Measurements from ENCODE around the gene DOCK1.

The DOCK1 gene

DNA sequence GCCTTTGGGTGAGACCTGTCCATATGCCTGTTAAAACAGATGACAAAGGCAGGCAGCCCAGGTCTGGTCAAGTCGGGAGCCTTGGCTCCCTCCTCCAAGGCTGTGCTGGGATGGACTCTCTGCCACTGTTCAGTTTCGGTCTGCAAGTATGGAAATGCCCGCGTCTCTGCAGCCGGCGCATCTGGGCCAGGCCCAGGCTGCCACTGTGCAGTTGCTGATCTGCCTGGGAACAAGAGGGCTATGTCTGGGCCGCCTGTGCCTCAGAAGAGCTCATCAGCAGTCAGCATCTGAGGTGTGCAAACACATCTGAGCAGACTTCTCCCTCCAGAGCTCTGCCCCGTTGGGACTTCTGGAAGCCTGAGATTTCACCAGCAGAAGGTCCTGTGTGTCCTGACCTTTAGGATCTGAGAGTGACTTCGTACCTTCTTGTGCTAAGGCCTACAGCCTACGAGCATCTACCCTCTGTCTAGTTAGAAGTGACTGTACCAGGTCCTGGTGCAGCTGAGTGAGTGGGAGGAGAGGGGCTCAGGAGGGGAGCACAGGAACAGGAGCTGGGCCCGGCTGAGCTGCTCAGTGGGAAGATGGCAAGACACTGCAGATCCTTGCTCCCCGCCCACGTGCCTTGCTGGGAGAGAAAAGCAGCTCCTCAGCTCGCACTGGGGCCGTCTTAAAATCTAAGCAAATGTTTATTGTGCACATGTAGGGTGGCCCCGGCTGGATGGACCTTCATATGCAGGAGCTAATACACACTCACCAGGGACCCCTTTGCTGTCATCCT is 50.9 kb downstream of the DOCK1 start:
- DNase-seq, result no peak

DNA sequence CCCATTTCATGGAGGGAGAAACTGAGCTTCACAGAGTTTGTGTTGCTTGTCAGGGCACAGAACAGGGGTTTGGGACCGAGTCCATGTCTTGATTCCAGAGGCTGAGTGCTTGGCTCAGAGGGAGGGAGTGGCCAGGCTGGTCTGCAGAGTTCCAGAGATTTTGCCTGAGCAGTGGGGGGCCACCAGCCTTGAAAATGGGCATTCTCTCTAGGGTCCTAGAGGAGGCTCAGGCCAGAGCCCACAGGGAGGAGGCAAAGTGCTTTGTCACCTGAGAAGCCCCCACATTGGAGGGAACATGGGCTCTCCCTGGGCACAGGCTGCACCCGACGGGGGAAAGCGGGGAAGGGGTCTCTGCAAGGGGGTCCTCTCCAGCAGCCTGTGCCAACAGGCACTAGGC is 51.5 kb downstream of the DOCK1 start:
- DNase-seq, result no peak

DNA sequence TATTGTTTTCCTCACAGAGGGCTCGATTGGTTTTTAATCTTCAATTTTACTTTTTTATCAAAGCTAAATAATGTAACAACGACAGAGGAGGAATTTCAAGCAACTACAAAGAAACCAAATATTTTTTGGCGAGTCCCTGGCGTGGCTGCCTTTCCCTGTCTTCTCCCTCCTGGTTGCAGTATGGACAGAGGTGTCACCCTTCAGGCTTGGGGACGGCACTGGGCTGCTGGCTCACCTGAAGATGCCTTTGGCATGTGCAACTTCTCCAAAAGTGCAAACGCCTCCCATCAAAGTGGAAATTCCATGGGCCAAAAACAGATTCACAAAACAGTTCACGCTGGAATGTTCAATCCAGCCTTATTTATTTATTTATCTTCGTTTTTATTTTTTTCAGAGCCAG is 51.9 kb downstream of the DOCK1 start:
- no peak for DNase-seq

DNA sequence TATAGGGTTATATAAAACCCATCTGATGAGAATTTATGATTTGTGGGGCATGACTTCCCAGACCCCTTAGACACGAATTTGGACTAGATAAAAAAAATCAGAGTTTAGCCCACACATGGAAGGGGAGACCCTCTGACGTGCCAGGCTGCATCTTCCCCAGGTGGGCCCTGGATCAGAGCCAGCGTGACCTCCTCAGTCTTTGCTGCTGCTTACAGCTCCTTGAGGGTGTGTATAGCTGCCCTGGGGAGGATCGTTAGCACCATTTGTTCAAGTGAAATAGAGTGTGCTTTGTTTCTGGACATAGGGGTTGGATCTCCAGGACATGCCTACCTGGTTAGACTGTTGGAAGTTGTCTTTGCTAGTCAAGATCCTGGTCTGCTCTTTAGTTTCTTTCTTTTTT is 54.2 kb downstream of the DOCK1 start:
- DNase-seq, result no peak

DNA sequence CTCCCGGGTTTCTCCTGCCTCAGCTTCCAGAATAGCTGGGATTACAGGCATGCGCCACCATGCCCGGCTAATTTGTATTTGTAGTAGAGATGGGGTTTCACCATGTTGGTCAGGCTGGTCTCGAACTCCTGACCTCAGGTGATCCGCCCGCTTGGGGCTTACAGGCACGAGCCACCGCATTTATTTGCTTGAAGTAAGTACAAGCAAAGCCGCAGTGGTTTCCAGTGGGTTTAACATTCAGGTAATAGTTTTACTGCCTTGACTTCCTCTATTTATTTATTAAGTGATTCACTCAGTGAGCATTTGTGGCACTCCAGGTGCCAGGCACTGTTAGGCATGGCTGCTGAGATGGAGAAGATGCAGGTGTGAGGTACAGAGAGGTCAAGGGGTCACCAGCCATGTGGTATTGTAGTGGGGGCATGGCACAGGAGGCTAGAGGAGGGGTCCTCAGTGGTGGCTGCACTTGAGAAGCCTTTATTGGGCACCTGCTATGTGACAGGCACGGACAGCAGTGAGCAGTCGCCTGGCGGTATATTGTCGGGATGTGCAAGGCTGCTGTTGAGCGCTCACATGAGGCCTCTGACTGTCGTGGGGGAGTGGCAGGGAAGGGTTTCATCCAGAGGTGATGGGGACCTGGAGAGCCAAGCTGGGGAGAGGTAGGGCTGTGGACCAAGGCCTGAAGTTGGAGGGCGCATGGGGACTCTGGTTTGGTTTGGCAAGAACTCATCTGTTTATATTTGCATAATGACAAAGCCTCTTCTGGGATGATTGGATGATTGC is 54.9 kb downstream of the DOCK1 start:
- DNase-seq, result no peak

DNA sequence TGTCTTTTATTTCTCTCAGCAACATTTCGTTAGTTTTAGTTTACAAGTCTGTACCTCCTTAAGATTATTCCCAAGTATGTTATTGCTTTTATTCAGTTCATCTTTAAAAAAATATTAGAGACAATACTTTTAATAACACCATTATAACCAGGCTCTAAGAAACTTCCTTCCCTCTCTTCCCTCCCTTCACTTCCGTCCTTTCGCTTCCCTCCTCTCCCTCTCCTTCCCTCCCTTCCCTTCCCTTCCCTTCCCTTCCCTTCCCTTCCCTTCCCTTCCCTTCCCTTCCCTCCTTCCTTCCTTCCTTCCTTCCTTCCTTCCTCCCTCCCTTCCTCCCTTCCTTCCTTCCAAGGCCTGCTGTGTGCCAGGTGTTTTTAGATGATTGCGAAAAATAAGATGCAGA is 58.1 kb downstream of the DOCK1 start:
- DNase-seq, result no peak

DNA sequence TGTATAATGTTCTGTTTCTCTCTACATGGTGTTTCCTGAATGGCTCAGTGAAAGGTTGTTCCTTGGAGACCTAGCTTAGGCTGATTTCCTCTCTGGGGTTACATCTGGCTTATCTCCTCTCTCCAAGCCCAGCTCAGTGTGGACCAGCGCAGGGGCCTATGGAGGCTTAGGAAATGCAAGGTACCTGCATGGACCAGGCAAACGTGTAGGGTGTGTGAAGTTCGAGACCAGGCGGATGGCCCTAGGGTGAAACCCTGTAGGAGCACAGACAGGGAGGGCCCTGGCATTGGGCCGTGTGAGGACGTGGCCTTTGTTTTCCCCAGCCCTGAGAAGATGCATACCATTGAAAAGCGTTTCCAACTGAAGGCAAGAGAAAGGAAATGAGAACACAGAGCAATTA is 59.0 kb downstream of the DOCK1 start:
- DNase-seq, result no peak

DNA sequence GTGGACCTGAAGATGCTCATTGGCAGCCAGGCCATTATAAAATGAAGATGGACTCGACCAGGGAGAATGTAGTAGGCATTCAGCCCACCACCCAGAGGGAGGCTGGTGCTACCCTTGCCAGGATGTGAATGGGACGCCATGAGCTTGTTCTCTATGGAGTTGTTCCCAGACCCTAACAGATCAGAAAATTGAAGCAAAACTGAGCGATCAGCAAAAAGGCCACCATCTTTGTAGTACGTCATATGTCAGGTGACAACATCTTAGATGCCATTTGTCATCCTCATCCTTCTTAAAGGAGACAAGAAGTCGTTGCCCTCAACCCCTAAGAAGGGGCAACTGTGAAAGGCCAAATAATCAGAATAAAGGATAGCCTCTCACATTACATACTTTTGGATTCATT is 61.7 kb downstream of the DOCK1 start:
- no peak for DNase-seq

DNA sequence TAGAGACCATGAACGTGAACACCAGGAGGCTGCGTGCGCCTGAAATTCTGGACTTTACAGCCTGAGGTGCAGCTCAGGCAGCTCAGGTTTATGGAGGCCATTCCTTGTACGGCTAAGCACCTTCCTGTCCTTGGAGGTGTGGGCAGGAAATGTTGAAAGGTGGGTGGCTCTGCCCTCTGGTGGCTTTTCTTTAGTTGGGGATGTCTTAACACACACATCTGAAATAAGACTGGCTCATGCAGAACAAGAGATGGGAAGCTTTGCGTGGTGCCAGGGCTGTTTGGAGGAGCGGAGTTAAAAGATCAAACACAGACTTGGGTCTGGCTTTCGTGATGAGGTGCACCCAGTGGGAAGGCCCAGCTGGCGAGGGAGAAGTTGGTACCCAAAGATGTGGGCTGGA is 64.1 kb downstream of the DOCK1 start:
- no peak for DNase-seq

DNA sequence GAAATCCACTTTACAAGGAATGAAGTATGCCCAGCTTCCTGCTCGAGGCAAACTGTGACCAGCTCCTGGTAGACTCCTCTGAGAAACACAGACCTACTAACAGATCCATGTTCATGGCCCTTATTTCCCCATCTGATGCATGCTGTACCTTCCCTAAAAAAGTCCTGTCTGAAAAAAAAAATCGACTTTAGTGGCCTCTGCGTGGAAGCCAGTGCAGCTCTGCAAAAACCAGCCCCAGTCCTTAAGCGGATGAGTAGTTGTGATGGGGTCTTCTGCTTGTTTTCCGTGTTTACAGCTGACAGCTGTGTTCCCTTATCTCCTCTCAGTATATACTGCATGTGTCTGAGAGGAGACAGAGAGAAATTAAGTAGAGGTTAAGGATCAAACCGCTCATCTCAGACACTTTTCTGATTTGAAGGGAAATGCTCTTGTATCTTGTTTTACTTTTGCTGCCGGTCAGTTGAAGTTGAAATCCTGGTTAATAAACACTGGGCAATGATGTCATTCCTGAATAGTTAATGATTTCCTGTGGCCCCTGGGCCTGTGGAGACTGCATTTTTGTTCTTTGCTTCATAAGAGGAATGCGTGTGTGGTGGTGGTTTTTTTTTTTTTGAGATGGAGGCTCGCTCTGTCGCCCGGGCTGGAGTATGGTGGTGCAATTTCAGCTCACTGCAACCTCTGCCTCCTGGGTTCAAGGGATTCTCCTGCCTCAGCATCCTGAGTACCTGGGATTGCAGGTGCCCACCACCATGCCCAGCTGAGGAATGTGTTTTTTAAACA is 67.6 kb downstream of the DOCK1 start:
- no peak for DNase-seq

DNA sequence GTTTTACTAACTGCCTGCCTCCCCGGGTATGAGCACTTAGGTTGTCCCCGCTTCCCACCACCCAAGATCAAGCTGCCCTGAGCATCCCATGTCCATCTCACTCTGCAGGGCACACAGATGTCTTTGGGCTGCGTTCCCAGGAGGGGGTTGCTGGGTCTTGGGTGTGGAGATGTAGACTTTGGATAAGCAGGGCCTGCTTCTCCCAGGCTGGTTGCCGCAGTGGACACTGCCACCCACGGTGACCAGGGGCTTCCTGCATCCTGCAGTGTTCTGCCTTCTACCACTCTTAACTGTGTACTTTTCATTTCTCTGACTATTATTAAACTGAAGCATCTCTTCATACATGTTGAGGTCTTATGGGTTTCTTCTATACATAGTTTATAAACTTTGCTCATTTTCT is 70.0 kb downstream of the DOCK1 start:
- DNase-seq, result no peak

DNA sequence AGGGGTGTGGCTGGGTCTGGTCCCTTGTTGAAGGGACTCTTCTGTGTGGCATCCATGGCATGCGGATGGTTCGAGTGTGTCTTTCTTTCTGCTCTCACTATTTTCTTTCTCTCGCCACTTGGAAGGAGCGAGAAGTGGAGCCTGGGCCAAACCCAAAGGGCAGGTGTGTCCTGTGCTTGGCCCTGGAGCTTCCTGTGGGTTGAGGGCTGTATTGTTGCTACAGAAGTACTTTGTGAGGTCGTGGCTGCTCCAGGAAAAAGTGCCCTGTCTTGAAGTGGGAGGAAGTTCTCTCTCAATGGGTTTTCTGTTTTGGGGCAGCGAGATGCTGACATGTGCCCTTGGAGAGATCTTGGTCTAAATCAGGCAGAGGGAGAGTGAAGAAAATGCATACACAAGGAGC is 72.0 kb downstream of the DOCK1 start:
- no peak for DNase-seq

DNA sequence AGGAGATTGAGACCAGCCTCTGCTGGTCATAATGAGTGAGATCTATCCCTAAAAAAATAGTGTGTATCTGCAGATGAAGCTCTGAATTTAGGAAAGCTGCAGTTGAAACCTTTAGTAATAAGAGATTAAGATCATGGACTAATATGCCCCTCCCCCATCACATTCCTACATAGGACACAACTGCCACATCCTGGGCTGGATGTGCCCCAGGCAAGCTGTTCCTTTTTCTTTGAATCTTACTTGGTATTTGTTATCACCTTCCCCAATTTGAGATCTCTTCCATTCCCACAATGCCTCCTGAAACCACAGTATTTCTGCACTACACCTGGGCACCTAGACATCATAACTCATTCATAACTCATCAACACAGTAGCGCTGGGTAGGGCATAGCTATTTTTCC is 74.1 kb downstream of the DOCK1 start:
- DNase-seq, result no peak

DNA sequence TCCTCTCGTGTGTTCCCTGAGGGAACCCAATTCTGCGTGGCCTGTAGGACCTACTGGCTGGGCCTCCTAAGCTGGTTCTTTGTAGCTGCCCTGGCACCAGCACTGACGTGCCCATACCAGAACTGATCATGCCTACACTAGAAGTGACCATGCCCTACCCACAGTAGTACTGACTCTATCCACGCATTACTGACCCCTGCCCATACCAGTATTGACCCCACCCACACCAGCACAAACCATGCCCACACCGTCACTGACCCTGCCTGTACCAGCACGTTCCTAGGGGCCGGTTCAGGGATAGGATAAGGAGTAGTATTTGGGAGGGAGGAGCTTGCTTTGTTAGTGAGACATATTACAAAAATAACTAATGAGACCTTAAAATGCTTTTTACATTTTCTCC is 88.0 kb downstream of the DOCK1 start:
- DNase-seq, result no peak

DNA sequence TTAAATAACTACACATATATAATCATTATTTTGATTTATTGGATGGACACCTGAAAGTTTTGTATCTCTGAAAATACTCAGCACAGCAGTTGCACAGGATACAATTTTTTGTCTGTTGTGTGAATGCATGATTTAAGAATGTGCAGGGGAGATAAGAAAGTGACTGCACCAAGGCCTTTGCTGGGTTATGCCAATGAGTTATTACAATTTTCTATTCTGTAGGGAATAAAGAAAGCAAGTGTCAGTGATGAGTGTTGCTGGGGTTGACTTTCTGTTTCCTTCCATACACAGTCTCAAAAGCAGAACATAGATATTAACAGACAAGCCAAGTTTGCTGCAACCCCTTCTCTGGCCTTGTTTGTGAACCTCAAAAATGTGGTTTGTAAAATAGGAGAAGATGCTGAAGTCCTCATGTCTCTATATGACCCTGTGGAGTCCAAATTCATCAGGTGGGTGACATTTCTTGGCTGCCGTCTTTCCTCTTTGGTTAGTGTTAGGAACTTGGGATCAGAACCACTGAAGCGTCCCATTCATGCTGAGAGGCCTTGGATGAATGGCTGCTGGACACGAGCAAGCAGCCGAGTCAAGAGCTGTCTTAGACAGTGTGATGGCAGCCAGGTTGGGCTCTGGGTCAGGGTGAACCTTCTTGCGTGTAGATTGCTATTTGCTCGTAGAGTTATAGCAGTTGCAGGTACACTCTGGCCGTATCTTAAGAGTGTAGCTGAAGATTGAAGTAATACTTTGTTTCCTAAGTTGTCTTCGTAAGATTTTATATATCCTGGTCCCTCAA is 92.8 kb downstream of the DOCK1 start:
- no peak for DNase-seq

DNA sequence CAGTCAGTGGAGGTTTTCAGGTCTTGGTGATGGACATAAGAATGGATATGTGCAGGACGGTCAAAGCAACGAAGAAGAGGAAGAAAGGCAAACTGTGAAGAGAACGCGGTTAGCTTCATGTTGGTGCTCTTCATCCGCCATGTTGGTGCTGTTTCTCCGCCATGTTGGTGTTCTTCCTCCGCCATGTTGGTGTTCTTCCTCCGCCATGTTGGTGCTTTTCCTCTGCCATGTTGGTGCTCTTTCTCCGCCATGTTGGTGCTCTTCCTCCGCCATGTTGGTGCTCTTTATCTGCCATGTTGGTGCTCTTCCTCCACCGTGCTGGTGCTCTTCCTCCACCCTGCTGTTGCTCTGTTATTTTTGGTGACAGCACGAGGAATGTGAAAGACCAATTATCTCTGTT is 95.4 kb downstream of the DOCK1 start:
- DNase-seq, result no peak

DNA sequence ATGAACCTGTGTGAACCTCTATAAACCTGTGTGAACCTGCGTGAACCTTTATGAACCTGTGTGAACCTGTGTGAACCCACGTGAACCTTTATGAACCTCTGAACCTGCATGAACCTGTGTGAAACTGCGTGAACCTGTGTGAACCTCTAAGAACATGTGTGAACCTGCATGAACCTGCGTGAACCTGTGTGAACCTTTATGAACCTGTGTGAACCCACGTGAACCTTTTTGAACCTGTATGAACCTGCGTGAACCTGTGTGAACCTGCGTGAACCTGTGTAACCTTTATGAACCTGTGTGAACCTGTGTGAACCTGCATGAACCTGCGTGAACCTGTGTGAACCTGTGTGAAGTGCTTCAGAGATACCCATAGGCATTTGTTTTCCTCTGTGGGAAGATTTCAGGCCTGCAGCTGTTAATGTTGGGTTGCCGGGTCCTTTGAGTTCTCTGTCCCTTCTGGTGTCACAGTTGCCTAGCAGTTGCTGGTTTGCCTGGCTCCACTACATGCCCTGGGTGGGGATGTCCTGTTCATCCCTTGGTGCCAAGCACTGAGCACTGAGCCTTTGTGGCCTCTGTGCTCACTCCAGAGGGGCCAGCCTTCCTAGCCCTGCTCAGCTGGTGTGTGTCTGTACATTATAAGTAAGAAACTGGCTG is 97.9 kb downstream of the DOCK1 start:
- no peak for DNase-seq

DNA sequence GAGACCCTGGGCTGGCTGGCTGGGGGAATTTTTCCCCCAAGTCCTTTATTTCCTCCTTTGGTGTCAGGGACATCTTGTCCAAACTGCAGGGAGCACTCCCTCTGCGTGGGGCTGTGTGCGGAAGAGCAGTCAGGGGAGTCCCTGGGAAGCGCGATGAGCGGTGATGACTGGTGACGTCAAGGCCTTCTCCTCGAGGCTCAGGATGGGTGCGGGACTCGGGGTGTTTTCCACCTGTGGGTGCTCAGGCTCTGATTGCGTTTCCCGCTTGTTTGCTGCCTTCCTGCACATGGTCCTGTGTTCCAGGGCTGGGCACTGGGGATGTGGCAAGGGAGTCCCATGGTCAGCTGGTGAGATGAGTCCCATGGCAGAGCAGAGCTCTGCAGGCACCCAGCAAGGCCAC is 101.2 kb downstream of the DOCK1 start:
- no peak for DNase-seq

DNA sequence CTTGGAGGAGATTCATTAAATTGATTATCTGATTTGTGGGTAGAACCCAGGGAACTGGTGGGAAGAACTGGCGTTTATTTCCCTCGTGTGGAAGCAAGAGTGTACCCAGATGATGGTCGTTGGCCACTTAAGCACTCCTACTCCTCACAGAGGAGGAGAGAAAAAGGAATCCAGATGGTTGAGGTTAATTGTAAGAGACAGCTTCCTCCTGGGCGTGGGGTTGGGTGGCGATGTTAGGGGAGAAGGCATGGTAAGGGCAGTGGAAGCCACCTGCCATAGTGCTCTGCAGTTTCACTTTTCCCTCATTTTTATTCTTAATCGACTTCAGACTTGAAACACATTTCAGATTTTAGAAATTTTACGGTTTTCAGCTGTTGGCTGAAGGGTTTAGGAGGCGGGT is 104.1 kb downstream of the DOCK1 start:
- DNase-seq, result no peak

DNA sequence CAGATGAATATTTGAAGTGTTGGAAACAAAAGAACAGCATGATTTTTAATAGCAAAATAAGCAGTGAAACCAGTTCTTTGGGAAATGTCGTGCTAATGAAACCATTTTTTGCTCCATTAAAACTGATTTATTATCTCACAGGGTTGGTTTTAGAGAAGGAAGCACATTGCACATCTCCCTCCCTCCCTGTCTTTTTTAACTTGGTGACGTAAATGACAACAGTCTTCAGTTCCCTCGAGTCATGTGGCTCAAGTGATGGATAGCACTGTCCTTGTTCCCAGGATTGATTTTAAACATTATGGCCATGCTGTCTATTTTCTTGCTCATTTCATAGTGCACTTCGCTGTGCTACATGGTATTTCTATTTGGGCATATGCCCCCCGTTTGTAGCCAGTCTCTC is 105.9 kb downstream of the DOCK1 start:
- no peak for DNase-seq

DNA sequence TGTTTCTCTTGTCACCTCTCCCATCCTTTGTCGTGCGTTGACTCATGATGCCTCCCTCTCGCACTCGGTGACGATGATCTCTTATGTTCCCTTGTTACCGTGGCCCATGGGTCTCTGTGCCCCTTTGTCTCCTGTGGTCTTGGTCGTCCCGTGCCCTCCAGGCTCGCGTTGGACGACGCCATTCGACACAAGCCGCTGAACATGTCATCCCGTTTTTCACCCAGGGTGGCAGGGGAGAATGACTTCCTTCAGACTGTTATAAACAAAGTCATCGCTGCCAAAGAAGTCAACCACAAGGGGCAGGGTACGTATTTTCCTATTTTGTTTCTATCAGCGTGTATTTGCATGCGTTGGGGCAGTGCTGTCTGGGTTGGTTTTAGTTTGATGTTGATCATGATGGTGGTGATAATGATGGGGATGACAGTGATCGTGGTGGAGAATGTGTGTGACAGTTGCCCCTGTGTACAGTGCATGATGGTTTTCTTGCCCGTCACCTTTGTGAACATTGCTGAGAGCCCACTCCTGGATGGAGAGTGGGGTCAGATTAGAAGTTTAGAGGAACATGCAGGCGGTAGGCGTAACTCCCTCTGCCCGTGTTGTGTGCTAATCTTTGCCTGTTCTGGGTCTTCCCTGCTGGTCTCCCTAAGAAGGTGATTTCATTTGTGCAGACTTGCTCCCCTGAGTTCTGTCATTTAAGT is 107.0 kb downstream of the DOCK1 start:
- DNase-seq, result no peak

DNA sequence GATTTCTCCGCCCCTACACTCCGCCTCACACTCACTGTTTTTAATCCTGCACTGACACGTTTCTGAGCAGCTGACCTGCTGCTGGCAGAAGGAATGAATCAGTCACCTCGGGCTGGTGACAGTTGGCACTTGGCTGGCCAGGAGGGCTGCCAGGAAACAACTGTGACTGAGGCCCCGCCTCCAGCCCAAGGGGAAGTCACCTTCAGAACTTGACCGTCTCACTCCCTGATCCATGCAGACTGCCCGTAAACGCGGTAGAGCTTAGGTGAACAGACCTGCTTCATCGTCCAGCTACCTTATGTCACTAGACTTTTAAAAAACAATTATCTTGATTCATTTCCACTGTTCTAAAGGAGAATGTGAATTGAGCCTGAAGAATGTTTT is 107.5 kb downstream of the DOCK1 start:
- no peak for DNase-seq
